Calu3 (cell line): ENCODE results near the gene CDH4. TPM values are rescaled to one million over a fixed set of nuclear protein-coding genes. Genes with fewer than 3 reads are reported as not detected.

Source experiments
- BruUV-seq: library from RNA; stranded (reverse); fragments of 400-500 nt; replicated peaks from 2 replicates; lab custom pipeline; 2021; lab: Mats Ljungman, UMichigan
- CTCF ChIA-PET: fragments of 300-600 bp; sonication (Branson Sonifier 250); formaldehyde crosslinking; loops from one replicate; lab custom pipeline; 2022; ENCODE audit warnings: antibody characterized with exemption; lab: Charles Lee
- DNase-seq: peaks from one replicate; pipeline ENCODE4 v3.0.0; 2022
- H3K27ac Mint-ChIP-seq: one replicate; pipeline ENCODE4 v1.8.0; 2022; ENCODE audit warnings: mixed read lengths; ENCODE audit not compliant: unreplicated experiment
- H3K27me3 Mint-ChIP-seq: one replicate; pipeline ENCODE4 v1.8.0; 2022; ENCODE audit warnings: mixed read lengths; ENCODE audit not compliant: unreplicated experiment
- H3K36me3 Mint-ChIP-seq: one replicate; pipeline ENCODE4 v1.8.0; 2022; ENCODE audit warnings: mild to moderate bottlenecking, moderate library complexity, mixed read lengths; ENCODE audit not compliant: insufficient read depth, unreplicated experiment
- H3K4me1 Mint-ChIP-seq: one replicate; pipeline ENCODE4 v1.8.0; 2022; ENCODE audit warnings: mild to moderate bottlenecking, low read depth, mixed read lengths; ENCODE audit not compliant: unreplicated experiment
- H3K4me3 Mint-ChIP-seq: one replicate; pipeline ENCODE4 v1.8.0; 2022; ENCODE audit warnings: mild to moderate bottlenecking, low read depth, moderate library complexity, mixed read lengths; ENCODE audit not compliant: unreplicated experiment
- H3K9me3 Mint-ChIP-seq: one replicate; pipeline ENCODE4 v1.8.0; 2022; ENCODE audit warnings: low read depth, mixed read lengths; ENCODE audit not compliant: unreplicated experiment
- intact Hi-C: fragments of 100-400 bp; cut with micrococcal nuclease; formaldehyde crosslinking; loops from one replicate; pipeline ENCODE4 v1.10.0; 2022; ENCODE audit not compliant: unreplicated experiment
- total RNA-seq: library from RNA; stranded (reverse); gene quantifications from 2 replicates; pipeline ENCODE4 v1.2.3, GENCODE V29; 2022
- TF ChIP-seq, protein P1 (sequence below): fragments of 200-600 bp; IDR thresholded peaks from one replicate; pipeline ENCODE4 v1.8.0; 2022; ENCODE audit warnings: antibody characterized with exemption; ENCODE audit not compliant: unreplicated experiment

CDH4 gene
- total RNA-seq, 1 experiment from 2014 or later: not detected

DNA sequence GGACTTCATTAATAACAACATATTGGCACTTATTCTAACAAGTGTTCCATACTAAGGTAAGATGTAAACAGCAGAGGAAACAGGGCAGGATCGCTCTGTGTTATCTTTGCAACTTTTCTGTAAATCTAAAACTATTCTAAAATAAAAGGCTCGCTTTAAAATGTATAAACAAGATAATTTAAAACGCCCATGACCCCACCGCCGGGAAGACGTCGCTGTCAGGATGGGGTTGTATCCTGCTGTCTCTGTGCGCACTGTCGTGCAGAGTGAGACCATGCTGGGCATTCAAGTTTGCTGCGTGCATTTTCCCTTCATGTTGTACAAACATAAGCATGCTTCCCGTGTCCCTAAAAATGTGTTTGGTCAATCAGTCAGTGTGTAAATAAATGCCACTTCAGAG, 255.7 kb downstream of the CDH4 start:
- CTCF ChIA-PET: no interaction called here
- no peaks in the 10 kb centered on the region for H3K4me1 Mint-ChIP-seq
- H3K27ac Mint-ChIP-seq: no peak overlapping the region
- peaks cover 2% of the 10 kb centered on the region for H3K9me3 Mint-ChIP-seq
- intact Hi-C loops: no loop called here
- no peak overlapping the region for H3K4me3 Mint-ChIP-seq
- no peaks in the 10 kb centered on the region for H3K36me3 Mint-ChIP-seq
- TF ChIP-seq, protein P1, sequence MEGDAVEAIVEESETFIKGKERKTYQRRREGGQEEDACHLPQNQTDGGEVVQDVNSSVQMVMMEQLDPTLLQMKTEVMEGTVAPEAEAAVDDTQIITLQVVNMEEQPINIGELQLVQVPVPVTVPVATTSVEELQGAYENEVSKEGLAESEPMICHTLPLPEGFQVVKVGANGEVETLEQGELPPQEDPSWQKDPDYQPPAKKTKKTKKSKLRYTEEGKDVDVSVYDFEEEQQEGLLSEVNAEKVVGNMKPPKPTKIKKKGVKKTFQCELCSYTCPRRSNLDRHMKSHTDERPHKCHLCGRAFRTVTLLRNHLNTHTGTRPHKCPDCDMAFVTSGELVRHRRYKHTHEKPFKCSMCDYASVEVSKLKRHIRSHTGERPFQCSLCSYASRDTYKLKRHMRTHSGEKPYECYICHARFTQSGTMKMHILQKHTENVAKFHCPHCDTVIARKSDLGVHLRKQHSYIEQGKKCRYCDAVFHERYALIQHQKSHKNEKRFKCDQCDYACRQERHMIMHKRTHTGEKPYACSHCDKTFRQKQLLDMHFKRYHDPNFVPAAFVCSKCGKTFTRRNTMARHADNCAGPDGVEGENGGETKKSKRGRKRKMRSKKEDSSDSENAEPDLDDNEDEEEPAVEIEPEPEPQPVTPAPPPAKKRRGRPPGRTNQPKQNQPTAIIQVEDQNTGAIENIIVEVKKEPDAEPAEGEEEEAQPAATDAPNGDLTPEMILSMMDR: no peak
- peaks cover 63% of the 10 kb centered on the region for H3K27me3 Mint-ChIP-seq
- no TSS peak for BruUV-seq
- DNase-seq: no peak

DNA sequence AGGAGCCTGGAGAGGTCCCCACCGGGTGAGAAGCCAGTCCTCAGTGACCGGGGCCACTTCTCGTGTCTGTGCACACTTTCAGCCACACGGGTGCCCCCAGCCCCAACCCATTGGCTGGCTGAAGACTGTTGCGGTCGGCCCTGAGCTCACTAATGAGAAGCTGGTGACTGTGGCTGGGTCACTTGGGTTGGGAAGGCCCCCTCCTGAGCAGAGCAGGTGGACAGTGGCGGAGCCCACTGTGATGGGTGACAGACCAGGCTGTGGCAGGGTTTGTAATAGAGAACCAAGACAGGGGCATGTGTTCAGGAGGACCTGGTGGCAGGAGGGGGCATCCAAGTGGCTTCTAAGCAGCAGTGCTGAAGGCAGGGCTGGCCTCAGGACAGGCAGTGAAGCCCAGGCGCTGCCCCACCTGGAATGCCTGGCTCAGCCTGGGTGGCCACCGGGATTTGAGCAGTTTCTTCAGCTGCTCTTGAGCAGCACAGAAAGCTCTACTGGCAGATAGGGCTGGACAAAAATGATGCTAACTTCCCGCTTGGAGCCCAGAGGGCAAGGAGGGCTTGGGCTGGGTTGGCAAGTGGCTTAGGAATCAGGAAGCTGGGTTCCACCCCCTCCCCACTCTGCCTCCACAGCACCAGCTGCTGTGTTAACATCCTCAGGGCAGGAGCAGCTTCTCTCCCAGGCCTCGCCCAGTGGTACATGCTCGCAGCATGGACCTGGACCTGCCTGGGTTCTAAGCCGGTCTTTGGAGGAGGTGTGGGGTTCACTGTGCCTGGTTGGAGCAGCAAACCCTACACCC, 256.4 kb downstream of the CDH4 start:
- BruUV-seq: no TSS peak
- TF ChIP-seq, protein P1: no peak
- Mint-ChIP-seq H3K9me3 (peaks cover 2% of the 10 kb centered on the region), H3K4me3 (no peak overlapping the region), H3K36me3 (no peaks in the 10 kb centered on the region), H3K4me1 (no peaks in the 10 kb centered on the region), H3K27me3 (peaks cover 63% of the 10 kb centered on the region), H3K27ac (no peak overlapping the region)
- CTCF ChIA-PET: no interaction called here
- intact Hi-C loops: no loop called here
- DNase-seq: no peak

DNA sequence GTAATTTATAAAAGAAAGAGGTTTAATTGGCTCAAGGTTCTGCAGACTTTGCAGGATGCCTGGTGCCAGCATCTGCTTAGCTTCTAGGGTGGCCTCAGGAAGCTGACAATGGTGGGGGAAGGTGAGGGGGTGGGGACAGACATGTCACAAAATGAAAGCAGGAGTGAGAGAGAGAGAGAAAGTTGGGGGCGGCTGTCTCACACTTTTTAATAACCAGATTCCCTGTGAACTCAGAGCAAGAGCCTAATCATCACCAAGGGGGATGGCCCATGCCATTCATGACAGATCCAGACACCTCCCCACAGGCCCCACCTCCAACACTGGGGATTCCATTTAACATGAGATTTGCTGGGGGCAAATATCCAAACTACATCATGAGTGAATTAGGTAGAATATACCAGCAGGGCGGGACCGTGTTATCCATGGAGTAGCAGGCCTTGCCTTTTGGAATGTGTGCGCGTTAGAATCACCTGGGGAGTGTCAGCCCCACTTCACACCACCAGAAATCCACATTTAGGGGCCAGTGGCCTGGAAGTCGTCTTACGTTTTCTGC, 258.8 kb downstream of the CDH4 start:
- Mint-ChIP-seq H3K4me3 (no peak overlapping the region), H3K27me3 (peaks cover 58% of the 10 kb centered on the region), H3K36me3 (no peaks in the 10 kb centered on the region), H3K27ac (no peak overlapping the region), H3K4me1 (no peaks in the 10 kb centered on the region), H3K9me3 (peaks cover 2% of the 10 kb centered on the region)
- intact Hi-C loops: no loop called here
- CTCF ChIA-PET: no interaction called here
- TF ChIP-seq, protein P1: no peak
- BruUV-seq: no TSS peak
- no peak for DNase-seq

DNA sequence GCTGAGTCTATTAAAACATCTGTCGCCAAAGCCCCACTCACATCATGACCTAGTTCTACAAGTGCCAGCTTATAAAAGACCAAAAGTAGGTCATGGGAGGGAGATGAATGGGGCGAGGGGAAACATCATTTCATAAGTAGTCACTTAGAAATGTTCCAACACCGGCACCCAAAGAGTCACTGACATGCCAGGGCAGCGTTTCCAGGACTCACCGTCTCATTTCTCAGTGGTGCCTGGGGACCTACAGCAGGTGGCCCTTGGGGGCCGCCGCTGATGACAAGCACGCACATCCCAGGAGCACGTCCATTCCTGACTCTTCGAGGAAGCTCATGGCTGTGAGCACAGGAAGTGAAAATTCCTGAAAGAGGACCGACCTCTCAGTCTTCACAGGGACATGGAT, 260.4 kb downstream of the CDH4 start:
- intact Hi-C loops: no loop called here
- Mint-ChIP-seq H3K9me3 (no peaks in the 10 kb centered on the region), H3K36me3 (no peaks in the 10 kb centered on the region), H3K4me1 (no peaks in the 10 kb centered on the region), H3K27me3 (peaks cover 52% of the 10 kb centered on the region), H3K27ac (no peak overlapping the region), H3K4me3 (no peak overlapping the region)
- BruUV-seq: no TSS peak
- CTCF ChIA-PET: no interaction called here
- TF ChIP-seq, protein P1: no peak
- no peak for DNase-seq
